GM12873 (cell line): ENCODE data around the gene SIN3B.

Source experiments
- TF ChIP-seq, protein P1 (sequence below): IDR thresholded peaks from 2 replicates; pipeline ENCODE4 v1.5.1; 2012; ENCODE audit warnings: low read depth, mild to moderate bottlenecking, moderate library complexity, low read length, control low read depth; ENCODE audit not compliant: insufficient read depth; ENCODE audit errors: missing control alignments

The SIN3B gene

DNA sequence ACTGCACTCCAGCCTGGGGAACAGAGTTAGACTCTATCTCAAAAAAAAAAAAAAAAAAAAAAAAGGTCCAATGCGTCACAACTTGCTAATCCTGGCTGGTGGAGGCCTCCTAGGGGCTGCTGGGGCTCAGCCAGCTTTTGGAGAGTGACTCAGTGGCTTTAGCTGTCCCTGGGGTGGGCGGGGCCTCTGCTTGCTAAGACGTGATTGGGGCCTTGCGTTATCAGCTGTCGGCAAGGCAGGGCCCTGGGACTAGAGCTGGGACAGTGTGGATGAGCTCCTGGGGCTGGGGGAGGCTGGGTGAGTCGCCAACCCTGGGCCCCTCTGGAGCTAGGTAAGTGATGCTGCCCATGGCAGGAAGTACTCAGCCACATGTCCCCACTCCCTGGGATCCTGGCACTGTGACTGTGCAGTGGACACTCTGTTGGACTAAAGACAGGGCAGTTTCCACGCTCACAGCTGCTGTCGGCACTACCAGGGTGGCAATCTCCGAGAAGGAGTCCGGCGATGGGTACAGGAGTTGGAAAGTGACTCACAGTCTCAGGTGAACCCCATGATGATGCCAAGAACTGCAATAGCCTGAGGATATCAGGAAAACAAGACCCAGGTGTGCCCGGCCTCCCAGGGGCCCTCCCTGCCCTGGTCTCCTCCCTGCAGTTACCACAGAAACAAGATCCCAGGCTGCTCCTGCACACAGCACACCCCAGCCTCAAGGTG lies 91.8 kb downstream of the SIN3B start:
- TF ChIP-seq, protein P1, sequence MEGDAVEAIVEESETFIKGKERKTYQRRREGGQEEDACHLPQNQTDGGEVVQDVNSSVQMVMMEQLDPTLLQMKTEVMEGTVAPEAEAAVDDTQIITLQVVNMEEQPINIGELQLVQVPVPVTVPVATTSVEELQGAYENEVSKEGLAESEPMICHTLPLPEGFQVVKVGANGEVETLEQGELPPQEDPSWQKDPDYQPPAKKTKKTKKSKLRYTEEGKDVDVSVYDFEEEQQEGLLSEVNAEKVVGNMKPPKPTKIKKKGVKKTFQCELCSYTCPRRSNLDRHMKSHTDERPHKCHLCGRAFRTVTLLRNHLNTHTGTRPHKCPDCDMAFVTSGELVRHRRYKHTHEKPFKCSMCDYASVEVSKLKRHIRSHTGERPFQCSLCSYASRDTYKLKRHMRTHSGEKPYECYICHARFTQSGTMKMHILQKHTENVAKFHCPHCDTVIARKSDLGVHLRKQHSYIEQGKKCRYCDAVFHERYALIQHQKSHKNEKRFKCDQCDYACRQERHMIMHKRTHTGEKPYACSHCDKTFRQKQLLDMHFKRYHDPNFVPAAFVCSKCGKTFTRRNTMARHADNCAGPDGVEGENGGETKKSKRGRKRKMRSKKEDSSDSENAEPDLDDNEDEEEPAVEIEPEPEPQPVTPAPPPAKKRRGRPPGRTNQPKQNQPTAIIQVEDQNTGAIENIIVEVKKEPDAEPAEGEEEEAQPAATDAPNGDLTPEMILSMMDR: no peak

DNA sequence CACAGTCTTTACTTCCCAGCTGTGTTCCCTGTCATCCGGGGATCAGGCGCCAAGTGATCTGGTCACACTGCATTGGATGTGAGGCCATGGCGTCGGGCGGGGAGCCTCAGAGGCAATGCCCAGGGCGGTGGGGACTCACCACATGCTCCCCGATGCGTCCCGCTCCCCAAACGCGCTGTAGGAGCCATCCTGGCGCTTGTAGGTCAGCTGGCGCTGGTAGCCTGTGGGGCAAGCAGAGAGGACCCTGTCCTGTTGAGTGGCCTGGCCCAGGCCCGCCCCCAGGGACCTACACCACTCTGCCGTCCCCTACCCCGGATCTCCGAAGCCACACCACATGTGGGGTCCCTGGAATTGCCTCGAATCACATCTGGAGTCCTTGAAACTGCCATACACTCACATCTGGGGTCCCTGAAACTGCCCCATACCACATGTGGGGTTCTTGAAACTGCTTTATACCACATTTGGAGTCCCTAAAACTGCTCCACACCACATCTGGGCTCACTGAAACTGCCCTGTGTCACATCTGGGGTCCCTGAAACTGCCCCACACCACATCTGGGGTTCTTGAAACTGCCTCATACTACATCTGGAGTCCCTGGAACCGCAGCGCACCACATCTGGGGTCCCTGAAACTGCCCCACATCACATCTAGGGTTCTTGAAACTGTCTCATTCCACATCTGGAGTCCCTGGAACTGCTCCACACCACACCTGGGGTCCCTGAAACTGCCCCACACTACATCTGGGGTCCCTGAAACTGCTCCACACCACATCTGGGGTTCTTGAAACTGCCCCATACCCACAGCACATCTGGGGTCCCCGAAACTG lies 92.8 kb downstream of the SIN3B start:
- TF ChIP-seq, protein P1: no peak

DNA sequence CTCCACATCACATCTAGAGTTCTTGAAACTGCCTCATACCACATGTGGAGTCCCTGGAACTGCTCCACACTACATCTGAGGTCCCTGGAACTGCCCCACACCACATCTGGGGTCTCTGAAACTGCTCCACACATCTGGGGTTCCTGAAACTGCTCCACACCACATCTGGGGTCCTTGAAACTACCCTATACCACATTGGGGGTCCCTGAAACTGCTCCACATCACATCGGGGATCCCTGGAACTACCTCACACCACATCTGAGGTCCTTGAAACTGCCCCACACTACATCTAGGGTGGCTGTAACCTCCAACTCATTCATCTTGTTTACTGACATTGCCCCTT lies 93.4 kb downstream of the SIN3B start:
- TF ChIP-seq, protein P1: no peak

DNA sequence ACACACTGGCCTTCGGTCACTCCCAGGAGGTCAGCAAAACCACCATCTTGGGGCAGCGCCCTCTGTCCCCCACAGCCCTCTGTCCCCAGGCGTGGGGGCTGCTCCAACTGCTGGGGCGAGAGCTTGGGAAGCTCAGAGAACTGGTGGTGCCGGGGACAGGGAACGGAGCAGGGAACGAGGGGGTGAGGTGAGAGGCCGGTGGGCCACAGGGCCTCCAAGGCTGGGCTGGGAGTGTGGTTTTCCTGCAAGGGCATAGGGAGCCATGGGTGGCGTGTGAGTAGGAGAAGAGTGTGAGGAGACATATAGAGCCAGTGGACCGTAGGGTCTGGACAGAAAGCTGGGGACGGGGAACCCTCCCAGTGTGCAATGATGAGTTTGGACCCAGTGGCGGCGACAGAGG lies 93.8 kb downstream of the SIN3B start:
- TF ChIP-seq, protein P1: no peak

DNA sequence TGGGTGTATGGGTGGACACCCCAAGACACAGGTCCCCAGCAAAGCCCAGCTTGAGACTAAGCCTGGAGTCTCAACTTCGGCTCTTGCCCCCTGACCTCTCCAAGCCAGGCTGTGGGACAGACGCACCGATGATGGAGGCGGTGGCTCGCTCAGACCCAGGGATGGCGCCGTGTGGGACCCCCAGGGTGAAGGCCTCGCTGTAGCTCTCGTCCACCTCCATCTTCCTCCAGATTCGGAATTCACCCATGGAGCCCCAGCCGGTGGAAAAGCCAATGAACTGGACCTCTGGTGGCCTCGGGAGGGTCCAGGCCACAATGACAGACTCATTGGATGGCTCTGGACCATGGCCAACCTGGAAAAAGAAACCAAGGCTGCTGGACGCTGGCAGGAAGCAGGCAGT lies 98.7 kb downstream of the SIN3B start:
- TF ChIP-seq, protein P1: no peak

DNA sequence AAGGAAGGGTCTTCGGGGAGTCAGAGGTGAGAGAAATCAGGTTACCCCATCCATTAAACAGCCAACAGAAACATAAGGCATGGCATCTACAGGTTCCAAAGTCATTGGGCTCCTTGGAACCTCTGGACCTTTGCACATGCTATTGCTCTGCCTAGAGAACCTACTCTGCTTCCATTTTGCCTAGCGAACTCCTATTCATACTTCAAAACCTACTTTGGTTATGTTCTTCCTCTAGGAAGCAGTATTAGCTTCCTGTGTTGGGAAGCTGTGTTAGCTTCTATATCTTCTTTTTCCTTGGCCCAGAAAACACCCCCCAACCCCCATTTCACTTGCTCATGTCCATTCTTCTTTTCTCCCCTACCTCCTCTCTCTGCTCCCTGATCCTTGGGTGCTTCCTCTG lies 99.2 kb downstream of the SIN3B start:
- TF ChIP-seq, protein P1: no peak

DNA sequence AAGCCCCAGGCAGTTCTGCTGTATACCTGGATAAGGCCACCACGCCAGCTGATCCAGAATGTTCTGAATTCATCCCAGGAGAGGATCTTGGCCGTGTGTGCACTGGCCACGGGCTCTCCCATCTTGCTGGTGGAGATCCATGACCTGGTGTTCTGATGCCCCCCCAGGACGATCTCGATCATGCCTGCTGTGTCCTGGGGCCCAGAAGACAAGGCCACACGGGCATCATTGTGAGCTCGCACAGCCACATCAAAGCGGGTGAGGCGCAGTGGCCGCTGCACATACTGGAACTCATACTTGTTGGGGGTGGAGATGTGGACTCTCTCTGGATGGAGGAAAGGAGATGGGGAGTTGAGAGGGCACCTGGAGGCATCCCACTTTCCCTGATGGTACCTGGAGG lies 99.7 kb downstream of the SIN3B start:
- TF ChIP-seq, protein P1: no peak
